ENCODE data around the gene ZBTB7C. TPM values are rescaled to one million over a fixed set of nuclear protein-coding genes. Genes with fewer than 3 reads are reported as not detected.

The ZBTB7C gene
- total RNA-seq, 1 donor from 2014 or later = 0.81 TPM

DNA sequence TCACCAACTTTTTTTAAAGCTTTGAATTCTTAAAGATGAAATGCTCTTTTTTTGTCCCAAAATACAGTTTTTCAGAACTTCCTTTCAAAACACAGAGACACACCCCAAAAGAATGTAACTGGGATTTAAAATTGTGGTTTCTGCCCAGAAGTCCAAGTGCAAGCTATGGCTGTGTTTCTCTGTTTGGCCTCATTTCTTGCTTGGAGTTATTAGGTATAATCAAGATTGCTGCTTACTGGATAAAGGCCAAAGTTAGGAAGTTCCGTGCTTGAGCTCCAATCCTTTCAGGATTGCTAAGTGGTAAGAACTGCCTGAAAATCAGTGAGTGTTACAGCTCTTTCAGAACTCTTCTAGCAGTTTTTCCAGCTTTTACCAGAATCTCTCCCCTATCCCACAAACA lies 16.9 kb downstream of the ZBTB7C start:
- intact Hi-C loops (cut with micrococcal nuclease) = no loop called here

DNA sequence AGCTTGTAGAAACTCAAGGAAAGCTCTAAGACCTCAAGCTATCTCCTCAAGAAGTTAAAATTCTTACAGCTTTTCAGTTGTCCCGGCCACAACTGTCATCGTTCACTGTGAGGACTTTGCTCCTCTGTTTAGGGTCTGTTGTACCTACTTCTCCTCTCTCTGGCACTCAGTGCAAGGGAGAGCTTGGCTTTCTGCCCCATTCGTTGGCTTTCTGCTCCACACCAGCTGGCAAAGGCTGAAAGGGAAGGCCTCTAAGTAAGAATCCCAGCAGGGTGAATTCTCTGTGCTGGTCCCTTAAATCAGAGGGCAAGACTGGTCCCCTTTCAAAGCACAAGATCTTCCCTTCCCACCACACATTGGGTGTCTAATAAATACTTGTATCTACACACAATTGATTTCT lies 17.3 kb downstream of the ZBTB7C start:
- intact Hi-C loops (cut with micrococcal nuclease) = no loop called here

DNA sequence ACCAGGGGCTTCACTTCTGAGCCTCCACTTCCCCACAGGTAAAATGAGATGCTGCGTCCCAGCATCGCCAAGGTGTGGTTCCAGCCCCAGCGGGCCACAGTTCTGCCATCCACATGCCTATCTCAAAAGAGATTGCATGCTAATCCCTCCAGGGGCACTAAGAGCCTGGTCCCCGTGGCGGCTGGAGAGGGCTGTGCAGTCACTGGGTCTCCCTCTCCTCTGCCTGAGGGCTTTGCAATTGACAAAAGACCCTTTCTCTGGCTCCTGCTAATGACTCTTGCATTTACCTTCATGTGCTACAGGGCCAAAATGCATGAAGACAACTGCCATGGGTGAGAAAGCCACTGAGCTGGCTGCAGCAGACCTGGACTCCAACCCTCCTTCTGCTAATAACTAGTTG lies 18.5 kb downstream of the ZBTB7C start:
- intact Hi-C loops (cut with micrococcal nuclease) = no loop called here

DNA sequence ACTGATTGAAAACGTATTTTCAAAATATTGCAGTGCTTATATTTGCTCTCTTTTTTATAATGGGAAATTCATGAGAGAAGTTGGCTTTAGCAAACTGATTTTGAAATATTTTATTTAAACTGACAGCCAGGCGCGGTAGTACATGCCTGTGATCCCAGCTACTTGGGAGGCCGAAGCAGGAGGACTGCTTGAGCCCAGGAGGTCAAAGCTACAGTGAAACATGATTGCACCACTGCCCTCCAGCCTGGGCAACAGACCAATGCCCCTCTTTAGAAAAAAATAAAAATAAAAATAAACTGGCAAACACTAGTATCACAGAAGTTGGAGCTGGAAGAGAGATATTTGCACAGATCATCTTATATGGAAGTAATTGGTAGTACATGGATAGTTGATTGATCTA lies 20.7 kb downstream of the ZBTB7C start:
- intact Hi-C loops (cut with micrococcal nuclease) = no loop called here

DNA sequence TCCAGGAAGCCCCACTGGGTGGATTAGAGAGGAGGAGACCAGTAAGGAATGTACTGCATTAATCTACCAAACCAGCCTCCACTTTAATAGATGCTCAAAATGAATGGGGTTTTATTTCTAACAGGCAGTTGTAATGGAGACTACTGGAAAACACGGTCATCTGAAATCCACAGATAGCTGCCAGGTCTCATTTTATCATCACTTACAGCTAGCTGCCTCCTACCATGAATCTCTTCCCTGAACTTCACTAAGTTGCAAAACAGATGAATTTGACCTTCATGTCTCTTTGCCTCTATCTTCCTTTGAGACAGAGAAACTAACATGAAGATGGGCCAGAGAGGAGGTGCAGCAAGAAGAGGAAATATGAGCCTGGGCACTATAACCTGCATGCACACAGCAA lies 21.9 kb downstream of the ZBTB7C start:
- intact Hi-C loops (cut with micrococcal nuclease) = no loop called here

DNA sequence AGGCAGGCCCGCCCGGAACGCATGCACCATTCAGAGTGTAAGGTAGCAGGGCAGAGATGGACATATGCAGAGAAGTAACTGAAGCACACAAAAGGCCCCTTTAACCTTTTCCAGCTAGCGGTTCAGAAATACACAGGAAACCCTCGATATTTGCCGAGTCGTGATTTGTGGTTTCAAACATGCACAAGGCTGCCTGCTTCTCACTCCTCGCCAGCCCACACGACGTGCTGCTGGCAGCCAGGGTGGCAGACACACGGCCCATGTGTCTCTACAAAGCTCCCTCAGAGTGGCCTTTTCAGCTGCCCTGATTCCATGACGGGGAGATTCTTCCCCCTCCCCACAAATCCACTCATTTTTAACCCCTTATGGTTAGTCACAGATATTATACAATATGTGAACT lies 23.6 kb downstream of the ZBTB7C start:
- intact Hi-C loops (cut with micrococcal nuclease) = no loop called here

DNA sequence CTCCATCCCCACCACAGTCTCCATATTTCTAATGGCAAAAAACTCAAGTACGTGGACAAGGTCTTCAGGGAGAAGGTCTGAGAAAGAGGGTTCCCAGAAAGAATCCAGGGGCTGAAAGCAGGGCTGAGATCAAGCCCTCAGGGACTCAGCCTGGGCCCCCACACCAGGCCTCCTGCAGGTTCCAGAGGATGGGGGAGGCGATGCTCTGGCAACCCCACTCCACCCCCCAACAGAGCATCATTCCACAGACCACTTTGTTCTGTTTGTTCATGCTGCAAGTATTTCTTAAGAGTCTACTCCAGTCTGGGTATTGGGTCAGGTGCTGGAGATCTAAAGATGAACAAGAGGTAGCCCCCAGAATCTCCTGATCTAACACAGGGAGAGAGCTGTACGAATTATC lies 32.2 kb downstream of the ZBTB7C start:
- intact Hi-C loops (cut with micrococcal nuclease) = no loop called here

DNA sequence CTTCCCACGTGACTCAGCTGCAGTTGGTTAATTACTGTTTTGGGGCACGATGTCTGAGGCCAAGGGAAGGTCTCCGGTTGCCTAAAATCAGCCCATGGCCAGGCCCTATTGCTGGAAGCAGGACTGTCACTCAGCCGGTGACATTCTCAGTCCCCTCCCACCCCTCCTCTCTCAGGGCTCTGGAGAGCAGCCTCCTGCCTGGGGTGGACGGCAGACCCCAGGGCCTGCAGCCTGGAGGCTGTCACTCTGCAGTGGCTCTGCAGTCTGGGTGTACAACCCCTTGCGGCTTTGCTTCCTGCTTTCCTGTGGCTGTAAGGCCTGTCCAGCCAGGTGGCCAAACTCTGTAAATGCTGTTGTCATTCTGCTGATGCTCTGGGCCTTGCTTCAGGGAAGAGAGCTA lies 32.8 kb downstream of the ZBTB7C start:
- intact Hi-C loops (cut with micrococcal nuclease) = no loop called here

DNA sequence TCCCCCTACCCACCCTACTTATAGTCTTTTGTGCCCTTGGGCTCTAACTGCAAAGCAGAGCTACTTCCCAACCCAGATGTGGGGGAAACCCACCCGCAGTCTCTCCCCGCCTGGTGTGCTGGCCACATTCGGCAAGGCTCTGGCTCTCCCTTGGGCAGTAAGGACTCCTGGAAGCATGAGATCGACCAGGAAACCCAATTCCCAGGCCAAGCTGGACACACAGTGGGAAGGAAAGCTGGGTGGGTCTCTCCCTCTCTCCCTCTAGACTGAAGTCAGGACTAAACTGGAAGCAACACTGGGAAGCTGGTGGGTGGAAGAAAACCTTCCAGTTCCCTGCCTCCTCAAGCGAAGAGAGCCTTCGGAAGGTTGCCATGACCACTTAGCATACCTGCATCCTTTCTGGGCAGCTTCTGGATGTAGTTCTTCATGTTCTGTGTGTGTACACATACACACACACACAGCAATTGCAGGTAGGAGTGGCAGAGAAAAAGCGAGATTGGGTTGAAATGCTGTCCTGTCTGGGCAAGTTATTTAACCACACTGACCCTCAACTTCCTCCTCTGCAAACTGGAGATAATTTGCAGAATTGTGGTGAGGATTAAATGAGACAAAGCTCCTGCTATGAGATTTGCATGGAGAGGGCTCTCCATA lies 33.9 kb downstream of the ZBTB7C start:
- intact Hi-C loops (cut with micrococcal nuclease) = no loop called here

DNA sequence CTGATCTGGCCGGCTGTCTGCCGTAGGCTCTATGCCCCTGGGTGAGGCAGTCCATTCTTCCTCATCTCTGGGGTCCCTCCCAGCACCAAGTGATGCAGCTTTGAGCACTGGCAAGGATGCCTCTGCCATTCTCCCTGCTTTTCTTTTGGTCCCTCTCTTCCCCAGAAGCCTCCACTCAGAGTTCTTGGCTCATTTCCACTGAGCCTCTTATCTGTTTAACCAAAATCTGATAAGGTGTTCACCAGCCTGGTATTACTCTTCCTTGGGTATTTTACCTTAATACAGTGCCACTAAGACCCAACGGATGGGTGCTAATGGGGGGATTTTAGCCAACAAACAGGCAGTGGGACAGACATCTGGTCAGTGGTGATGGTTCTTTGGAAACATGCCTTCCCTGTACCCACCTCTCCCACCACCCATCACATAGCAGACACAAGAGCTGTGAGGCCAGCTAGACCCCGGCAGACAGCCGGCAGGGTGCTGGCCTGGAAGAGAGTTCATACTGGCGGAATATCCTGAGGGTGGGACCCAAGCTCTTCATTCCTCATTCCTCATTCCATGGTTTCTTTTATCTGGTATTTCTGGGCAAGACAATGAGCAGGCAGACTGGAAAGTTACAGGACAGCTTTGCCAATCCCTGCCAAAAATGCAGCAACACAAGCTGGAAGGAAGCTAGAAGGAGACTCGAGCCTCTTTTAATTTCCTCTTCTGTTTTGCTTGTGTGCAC lies 34.6 kb downstream of the ZBTB7C start:
- intact Hi-C loops (cut with micrococcal nuclease) = no loop called here

DNA sequence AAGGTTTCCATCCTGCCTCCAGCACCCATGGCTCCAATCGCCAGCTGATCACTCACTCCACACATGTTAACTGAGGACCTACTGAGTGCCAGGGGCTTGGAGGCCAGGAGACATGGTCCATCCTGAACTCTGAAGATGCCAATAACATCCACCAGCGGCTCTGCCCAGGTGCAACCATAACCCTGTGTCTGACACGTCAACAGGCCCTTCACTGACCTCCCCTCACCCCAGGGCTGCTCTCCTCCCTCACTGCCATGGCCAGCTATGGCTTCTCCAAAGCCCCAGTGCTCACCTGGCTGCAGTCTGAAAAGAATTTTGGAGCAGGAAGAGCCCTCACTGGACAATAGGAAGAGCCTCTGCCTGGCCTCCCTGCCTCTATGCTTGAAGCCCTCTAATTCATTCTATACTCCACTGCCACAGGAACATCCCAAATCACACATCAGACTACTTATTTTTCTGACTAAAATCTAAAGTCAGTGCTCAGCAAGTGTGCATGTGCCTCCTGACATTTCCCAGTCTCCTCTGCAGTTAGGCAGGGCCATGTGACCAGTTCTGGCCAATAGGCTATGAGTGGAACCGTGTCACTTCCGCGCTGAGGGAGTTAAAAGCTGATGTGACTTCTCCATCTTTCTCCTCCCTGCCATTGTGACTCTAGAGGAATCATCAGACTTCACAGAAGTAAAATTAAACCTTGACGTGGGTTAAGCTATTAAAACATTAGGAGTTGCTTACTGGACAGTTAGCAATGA lies 37.2 kb downstream of the ZBTB7C start:
- intact Hi-C loops (cut with micrococcal nuclease) = no loop called here

DNA sequence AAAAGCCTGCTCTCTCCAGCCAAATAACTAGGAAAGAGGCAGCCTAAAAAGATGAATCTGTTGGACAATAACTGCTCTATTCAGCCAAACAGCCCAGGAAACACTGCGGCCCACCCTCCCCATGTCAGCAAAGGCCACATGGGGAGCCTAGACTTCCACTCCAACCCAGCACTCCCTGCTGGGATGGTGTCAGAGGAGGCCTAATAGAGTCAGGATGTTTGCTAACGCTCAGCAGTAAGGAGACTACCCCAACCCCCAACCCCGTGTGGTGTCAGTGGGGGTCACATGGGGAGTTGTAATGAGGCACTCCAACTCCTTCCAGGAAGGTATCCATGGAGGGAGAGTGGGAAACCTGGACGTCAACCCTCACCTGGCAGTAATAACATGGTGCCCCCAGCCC lies 41.6 kb downstream of the ZBTB7C start:
- intact Hi-C loops (cut with micrococcal nuclease) = no loop called here

DNA sequence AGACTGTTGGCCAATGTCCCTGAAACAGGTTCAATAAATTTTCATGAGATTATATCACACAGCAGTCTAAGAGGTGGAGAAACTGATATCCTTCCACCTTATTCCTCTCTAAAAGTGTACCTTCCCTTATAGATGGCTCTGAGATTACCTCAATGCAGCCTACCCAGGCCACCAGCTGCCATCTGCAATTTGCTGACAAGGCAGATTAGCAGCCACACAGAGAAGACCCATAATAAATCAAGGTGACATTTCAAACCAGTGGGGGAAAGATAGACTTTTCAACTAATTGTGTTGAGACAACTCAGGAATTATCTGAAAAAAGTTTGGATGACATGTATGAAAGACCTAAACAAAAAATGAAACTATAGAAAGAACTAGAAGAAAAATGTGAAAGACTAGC lies 43.2 kb downstream of the ZBTB7C start:
- intact Hi-C loops (cut with micrococcal nuclease) = no loop called here

DNA sequence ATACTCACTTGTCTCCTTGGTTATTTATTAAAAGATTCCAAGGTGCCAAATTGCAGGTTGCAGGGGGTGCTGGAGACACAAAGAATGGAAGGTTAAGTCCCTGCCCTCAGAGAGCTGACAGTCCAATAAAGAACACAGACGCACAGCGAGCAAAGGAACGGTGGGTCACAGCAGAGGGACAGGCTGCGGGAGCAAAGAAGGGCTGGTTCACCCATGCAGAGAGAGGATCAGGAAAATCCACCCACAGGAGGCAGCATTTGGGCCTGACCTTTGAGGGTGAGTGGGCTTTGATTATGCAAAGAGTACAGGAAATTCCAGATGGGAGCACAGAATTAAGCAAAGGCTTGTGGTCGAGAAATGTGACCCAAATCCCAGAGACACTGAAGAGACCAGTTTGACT lies 45.0 kb downstream of the ZBTB7C start:
- intact Hi-C loops (cut with micrococcal nuclease) = no loop called here

DNA sequence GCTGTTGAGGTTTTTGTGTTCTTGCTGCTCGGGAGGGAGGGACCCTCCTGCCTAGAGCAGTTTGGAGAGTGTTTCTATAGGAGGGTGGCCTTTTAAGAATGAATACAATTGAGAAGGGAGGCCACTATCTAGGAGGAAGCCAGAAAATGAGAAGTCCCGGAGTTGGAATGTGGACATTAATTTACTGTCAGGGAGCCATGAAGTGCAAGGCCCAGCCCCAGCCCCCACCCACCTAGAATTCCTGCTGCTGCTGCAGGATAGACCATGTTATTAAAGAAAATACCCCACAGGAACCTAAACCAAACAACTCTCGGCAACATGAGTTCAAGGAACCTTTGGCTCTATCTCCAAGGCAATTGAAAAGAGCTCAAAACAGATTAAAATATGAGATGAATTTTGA lies 46.0 kb downstream of the ZBTB7C start:
- intact Hi-C loops (cut with micrococcal nuclease) = no loop called here

DNA sequence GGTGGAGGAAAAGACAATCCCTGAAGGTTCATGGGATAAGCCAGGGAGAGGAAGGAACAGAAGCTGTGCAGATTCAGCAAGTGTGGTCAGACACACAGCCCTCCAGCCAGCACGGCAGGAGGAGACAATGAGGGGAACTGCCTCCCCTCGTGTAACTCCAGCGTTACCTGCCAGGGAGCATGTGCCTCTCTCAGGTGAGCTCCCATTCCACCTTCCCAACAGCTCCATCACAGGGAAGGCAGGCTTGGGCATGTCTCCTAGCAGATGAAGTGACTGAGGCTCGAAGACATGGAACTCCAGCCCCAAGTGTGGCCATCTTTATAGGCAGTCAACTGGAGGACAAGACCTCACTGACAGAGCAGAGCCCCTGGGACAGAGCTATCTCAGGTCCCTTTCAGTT lies 47.4 kb downstream of the ZBTB7C start:
- intact Hi-C loops (cut with micrococcal nuclease) = no loop called here

DNA sequence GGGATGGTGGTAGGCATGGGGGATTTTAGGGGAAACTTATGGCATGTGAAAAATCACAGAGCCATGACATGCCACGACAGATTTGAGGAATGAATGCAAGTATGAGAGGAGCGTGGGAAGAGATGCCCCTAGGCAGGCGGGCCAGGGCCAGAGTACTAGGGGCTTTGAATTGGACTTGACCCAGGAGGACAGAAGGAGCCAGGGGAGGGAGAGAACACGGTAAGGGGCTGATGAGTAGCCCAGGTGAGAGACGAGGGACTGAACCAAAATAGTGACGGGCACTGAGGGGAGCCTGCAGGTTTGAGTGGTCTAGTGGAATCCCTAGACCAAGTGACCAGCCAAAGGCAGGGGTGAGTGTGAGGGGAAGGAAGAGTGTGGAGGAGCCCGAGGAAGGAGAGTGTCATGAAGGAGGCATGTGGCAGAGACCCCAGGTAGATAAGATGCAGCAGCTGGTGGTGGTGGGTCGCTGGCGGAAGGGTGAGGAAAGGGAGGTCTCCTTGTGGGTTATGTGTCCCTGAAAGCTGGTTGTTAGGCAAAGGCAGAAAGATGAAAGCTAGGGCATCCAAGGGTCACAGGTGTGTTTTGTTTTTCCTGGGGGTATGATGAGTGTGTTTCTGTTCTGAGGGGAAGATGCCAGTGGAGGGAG lies 48.7 kb downstream of the ZBTB7C start:
- intact Hi-C loops (cut with micrococcal nuclease) = no loop called here

DNA sequence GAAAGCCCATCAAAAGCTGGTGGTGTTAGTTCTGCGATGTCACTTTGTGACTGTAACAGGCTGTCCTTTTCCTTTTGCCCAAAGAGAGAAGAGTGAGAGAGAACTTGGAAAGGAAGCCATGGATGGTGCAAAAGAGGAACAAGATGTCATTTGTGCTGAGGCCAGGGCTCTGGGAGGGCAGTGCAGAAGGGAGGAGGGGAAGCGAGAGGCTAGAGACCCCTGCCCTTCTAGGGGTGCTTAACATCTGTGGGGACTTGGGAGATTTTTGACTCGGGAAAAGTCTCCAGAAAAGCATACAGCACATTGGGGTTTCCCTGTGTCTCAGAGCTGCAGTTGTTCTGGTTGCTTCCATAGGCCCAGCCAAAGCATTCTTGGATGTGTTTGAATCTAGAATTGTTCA lies 49.6 kb downstream of the ZBTB7C start:
- intact Hi-C loops (cut with micrococcal nuclease) = no loop called here

DNA sequence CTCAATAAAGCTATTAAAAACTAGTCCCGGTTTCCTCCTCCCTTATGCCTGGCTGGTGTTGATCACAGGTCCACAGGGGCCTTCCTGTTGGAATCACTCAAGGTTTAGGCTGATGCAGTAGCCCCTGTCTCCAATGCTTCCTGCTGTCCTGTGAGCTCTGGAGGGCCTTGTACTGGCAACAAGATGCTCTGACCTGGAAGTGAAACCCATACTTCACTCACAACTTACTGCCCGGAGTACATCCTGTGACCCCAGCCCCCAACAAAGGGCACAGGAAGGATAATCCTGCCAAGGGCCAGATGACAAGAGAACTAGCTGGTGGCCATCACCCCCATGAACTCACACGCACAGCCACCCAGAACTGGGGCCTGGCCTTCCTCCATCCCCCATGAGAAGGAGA lies 50.3 kb downstream of the ZBTB7C start:
- intact Hi-C loops (cut with micrococcal nuclease) = no loop called here

DNA sequence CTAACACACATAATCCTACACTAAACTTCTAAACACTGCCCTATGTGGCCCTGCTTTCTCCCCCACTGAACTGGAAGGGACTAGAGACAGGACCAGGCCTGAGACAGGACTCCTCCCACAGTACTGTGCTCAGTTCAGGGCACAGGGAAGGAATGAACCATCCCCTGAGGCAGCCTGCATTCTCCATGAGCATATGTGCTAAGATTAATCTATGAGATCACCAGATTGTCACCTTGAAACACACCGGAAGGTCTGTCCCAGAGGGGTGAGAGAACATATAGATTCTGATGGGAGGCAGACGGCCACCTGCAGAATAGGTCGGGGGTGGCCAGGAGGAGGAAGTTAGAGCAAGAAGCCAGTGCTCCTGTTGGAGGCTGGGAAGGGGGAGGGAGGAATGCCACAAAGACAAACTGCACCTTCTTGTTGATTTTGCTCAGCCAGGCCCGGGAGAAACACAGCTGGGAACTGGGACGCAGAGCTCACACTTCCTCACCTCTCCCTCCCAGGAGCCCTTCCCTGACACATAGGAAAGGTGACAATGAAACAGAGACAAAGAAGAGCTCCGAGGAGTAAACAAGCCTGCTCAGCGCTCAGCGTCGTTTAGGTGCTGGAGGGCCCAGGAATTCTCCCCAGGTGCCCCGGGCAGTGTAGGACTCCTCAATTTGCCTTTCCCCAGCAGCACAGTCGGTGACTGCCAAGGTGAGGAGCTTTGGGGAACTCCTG lies 52.1 kb downstream of the ZBTB7C start:
- intact Hi-C loops (cut with micrococcal nuclease) = no loop called here

DNA sequence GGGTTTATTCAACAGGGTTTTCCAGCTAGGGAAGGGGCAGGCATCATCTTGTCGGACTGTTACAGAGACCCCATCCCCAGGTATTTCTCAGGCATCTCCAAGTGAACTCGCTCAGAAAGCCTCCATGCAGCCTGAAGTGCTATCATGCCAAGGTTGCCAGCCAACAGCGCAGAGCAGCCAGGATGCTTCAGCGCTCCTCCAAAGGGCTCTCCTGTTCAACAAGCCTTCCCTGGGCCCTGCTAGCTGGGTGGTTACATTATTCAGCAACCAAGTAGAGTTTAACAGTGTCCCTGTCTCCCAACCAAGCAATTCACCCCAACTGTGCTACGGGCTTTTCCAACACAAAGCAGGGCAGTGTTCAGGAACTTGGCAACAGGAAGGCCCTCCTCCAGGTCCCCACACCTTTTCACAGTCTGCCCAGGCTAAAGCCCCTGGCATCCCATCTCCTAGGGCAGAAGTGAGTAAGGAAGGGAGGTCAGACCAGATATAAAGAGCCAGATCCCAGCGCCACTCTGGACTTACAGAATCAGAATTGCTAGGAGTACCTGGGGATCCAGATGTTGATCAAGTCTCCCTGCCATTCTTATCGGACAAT lies 52.9 kb downstream of the ZBTB7C start:
- intact Hi-C loops (cut with micrococcal nuclease) = no loop called here

Measured in T-helper 1 cell treated with Interleukin-12 subunit alpha and Interleukin-12 subunit beta and Interleukin-4 antibody, amounts not matched to agents 30 ng/mL and 1 ng/mL, for 36 hours (primary cell).